ENCODE measurements around the gene NUDT13. TPM values are rescaled to one million over a fixed set of nuclear protein-coding genes. Genes with fewer than 3 reads are reported as not detected.
"Not testable (repeated sequence)": the region's sequence is repeated elsewhere in the genome, so short reads cannot be mapped to it uniquely, and the experiment has no call there.

Gene NUDT13
- total RNA-seq, 4 donors from 2014 or later = 1.1 to 4.6 (median 3.9) TPM

DNA sequence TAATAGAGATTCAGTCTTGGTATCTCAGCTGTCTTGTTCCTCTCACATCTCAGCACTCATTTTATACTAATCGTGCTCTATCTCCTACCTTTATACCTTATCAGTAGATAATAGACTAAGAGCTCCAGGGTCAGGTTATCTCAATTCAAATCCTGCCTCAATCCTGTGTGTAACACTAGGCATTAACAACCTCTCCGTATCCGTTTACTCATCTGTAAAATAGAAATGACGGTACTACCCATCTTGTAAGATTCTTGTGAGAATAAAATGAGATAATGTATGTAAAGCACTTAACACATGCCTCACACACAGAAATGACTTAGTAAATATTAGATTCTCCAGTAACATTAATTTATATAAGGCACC is 13.0 kb upstream of the NUDT13 start:
- no peak for ATAC-seq
- 13 to 22% methylated on average over 4 of the region's 4 CpGs for WGBS, 2 donors (ENCODE audit: low coverage in 1 of 2)
- H3K36me3 ChIP-seq = no peaks in the 10 kb centered on the region
- peak overlapping the region; percentile 81 to 98 (median 98) for H3K27ac ChIP-seq
- TF ChIP-seq, protein P1, sequence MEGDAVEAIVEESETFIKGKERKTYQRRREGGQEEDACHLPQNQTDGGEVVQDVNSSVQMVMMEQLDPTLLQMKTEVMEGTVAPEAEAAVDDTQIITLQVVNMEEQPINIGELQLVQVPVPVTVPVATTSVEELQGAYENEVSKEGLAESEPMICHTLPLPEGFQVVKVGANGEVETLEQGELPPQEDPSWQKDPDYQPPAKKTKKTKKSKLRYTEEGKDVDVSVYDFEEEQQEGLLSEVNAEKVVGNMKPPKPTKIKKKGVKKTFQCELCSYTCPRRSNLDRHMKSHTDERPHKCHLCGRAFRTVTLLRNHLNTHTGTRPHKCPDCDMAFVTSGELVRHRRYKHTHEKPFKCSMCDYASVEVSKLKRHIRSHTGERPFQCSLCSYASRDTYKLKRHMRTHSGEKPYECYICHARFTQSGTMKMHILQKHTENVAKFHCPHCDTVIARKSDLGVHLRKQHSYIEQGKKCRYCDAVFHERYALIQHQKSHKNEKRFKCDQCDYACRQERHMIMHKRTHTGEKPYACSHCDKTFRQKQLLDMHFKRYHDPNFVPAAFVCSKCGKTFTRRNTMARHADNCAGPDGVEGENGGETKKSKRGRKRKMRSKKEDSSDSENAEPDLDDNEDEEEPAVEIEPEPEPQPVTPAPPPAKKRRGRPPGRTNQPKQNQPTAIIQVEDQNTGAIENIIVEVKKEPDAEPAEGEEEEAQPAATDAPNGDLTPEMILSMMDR (IDR thresholded peaks at IDR 0.05) = no peak
- peak overlapping the region; percentile 66 to 88 for H3K4me3 ChIP-seq
- H3K9me3 ChIP-seq = no peaks in the 10 kb centered on the region
- H3K27me3 ChIP-seq = no peaks in the 10 kb centered on the region
- peaks cover 0 to 34% (median 10%) of the 10 kb centered on the region in 3 donors for H3K4me1 ChIP-seq

DNA sequence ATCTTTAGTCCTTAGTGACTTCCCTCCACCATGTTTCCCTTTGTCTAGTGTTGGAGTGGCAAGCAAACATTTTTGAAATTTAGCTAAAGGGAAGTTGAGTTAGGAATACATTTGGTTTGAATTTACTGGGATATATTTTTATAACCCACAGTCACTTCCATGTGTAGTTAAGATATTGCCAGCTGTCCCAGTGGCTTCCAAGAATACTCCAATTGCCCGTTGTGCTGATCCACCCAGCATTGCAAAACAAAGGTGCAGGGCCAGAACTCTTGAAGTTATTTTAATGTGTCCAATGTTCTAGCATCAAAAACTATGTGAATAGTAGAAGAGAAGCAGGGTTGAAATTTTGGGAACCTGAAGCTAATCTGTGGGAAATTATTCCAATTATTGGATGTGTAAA is 11.1 kb upstream of the NUDT13 start:
- Histone ChIP-seq H3K9me3 (no peaks in the 10 kb centered on the region), H3K36me3 (no peaks in the 10 kb centered on the region), H3K27me3 (no peaks in the 10 kb centered on the region), H3K4me3 (no peak overlapping the region), H3K4me1 (peaks cover 0 to 17% (median 8%) of the 10 kb centered on the region in 3 donors), H3K27ac (no peak overlapping the region)
- no peak for ATAC-seq
- no peak for TF ChIP-seq EP300 (IDR thresholded peaks at IDR 0.05)
- 80 to 83% methylated on average over 1 of the region's 1 CpG for WGBS, 2 donors (ENCODE audit: low coverage in 1 of 2)

DNA sequence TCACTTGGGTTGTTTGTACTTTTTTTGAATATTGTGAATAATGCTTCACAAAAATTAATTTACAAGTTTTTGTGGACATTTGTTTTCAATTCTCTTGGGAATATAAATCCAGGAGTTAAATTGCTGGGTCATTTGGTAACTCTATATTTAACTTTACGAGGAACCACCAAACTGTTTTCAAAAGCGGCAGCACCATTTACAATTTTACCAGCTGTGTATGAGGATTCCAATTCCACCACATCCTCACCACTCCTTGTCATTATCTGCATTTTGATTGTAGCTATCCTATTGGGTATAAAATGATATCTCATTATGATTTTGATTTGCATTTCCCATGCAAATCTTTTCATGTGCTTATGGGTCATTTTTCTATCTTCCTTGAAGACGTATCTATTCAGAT is 4.0 kb upstream of the NUDT13 start:
- no peak for TF ChIP-seq EP300 (IDR thresholded peaks at IDR 0.05)
- no peak for TF ChIP-seq POLR2AphosphoS5 (IDR thresholded peaks at IDR 0.05)
- TF ChIP-seq POLR2A (IDR thresholded peaks at IDR 0.05) = no peak
- TF ChIP-seq, protein P1 (IDR thresholded peaks at IDR 0.05) = no peak
- no peak for ATAC-seq
- Histone ChIP-seq H3K4me1 (peaks cover 0 to 9% (median 0%) of the 10 kb centered on the region in 3 donors), H3K9me3 (no peaks in the 10 kb centered on the region), H3K27ac (no peak overlapping the region), H3K36me3 (no peaks in the 10 kb centered on the region), H3K27me3 (no peaks in the 10 kb centered on the region), H3K4me3 (no peak overlapping the region)
- 92 to 93% methylated on average over 3 of the region's 3 CpGs for WGBS, 2 donors (ENCODE audit: low coverage in 1 of 2)

DNA sequence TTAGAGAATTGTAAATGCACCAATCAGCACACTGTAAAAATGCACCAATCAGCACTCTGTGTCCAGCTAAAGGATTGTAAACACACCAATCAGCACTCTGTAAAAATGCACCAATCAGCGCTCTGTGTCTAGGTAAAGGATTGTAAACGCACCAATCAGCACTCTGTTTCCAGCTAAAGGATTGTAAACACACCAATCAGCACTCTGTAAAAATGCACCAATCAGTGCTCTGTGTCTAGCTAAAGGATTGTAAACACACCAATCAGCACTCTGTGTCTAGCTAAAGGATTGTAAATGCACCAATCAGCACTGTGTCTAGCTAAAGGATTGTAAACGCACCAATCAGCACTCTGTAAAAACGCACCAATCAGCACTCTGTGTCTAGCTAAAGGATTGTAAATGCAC is 1.0 kb upstream of the NUDT13 start:
- 40 to 81% methylated on average over 1 to 4 of the region's 4 CpGs for WGBS, 2 donors (ENCODE audit: low coverage in 1 of 2)
- H3K36me3 ChIP-seq = not testable (repeated sequence)

DNA sequence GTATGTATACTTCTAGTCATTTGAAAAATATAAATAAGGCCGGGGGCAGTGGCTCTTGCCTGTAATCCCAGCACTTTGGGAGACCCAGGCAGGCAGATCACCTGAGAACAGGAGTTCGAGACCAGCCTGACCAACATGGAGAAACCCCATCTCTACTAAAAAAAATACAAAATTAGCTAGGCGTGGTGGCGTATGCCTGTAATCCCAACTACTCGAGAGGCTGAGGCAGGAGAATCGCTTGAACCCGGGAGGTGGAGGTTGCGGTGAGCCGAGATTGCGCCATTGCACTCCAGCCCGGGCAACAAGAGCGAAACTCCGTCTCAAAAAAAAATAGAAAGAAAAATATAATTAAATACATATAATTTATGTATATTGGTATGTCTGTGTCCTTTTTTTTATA is 1.8 kb downstream of the NUDT13 start:
- H3K9me3 ChIP-seq, H3K27ac ChIP-seq, H3K4me1 ChIP-seq, ATAC-seq, H3K27me3 ChIP-seq, H3K4me3 ChIP-seq: not testable (repeated sequence)
- 94 to 95% methylated on average over 10 to 13 of the region's 13 CpGs for WGBS, 2 donors (ENCODE audit: low coverage in 1 of 2)
- peaks cover 0 to 15% of the 10 kb centered on the region in 2 donors for H3K36me3 ChIP-seq

More for the DNA sequence above, 1.0 kb upstream of the NUDT13 start:
- ATAC-seq, H3K9me3 ChIP-seq, H3K4me3 ChIP-seq, H3K4me1 ChIP-seq, H3K27ac ChIP-seq, H3K27me3 ChIP-seq: not testable (repeated sequence)

DNA sequence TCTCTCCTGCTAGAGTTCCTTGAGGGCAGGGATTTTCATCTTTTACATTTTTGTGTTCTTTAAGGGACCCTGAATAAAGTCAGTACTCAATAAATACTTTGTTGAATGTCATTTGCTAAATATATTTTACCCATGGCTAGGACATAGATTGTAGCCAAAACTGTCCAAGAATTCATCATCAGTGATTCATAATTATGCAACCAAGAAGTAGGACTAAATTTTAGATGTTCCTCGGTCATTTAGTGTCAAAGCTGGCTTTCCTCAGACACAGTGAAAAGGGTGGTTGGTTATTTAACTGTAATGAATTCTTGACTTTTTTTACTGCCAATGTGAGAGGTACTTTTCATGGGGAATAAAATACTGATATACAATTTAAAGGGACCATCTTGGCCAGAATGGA is 3.3 kb downstream of the NUDT13 start:
- TF ChIP-seq POLR2A (IDR thresholded peaks at IDR 0.05) (no peak), POLR2AphosphoS5 (IDR thresholded peaks at IDR 0.05) (no peak), EP300 (IDR thresholded peaks at IDR 0.05) (no peak)
- TF ChIP-seq, protein P1 (IDR thresholded peaks at IDR 0.05) = no peak
- no peaks in the 10 kb centered on the region for H3K9me3 ChIP-seq
- WGBS, 2 donors (ENCODE audit: low coverage in 1 of 2) = 36 to 58% methylated on average over 1 of the region's 1 CpG
- ATAC-seq = no peak
- H3K36me3 ChIP-seq = peaks cover 0 to 15% of the 10 kb centered on the region in 2 donors
- H3K4me1 ChIP-seq = peaks cover 0 to 18% (median 0%) of the 10 kb centered on the region in 3 donors
- no peak overlapping the region for H3K27ac ChIP-seq
- H3K4me3 ChIP-seq = no peak overlapping the region
- no peaks in the 10 kb centered on the region for H3K27me3 ChIP-seq

DNA sequence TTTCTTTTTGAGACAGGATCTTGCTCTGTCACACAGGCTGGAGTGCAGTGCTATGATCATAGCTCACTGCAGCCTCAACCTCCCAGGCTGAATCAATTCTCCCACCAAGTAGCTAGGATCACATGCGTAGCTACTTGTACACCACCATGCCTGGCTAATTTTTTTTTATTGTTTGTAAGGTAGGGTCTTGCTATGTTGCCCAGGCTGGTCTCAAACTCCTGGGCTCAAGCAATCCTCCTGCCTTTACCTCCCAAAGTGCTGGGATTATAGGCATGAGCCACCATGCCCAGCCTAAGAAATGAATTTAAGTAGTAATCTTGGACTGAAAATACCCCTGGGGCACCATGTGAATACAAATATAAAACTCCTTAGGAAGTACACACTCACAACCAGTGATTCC is 5.8 kb downstream of the NUDT13 start:
- H3K36me3 ChIP-seq = peaks cover 0 to 27% of the 10 kb centered on the region in 2 donors
- H3K27ac ChIP-seq = no peak overlapping the region
- ATAC-seq = no peak
- no peak overlapping the region for H3K4me3 ChIP-seq
- peaks cover 0 to 14% (median 0%) of the 10 kb centered on the region in 3 donors for H3K4me1 ChIP-seq
- H3K27me3 ChIP-seq = no peaks in the 10 kb centered on the region
- H3K9me3 ChIP-seq = no peaks in the 10 kb centered on the region
- TF ChIP-seq, protein P1 (IDR thresholded peaks at IDR 0.05) = no peak
- TF ChIP-seq POLR2AphosphoS5 (IDR thresholded peaks at IDR 0.05) = no peak
- TF ChIP-seq POLR2A (IDR thresholded peaks at IDR 0.05) = no peak
- no peak for TF ChIP-seq EP300 (IDR thresholded peaks at IDR 0.05)
- WGBS, 2 donors (ENCODE audit: low coverage in 1 of 2) = 100% methylated on average over 1 of the region's 1 CpG; no CpG with 5 or more reads in 1 of the 2 donors

All from gastroesophageal sphincter (tissue), 4 donors.